Stomach smooth muscle (tissue), 2 donors: ENCODE data around the gene JARID2.

Source experiments
- H3K27ac ChIP-seq: one replicate; pipeline ENCODE4 v1.7.0; 2013; ENCODE audit warnings: mild to moderate bottlenecking, low read length, inconsistent platforms
- H3K27me3 ChIP-seq, 2 donors: one replicate each; pipeline ENCODE4 v1.7.0; 2013; ENCODE audit warnings: low read length in 2 of 2; ENCODE audit not compliant: insufficient read depth in 2 of 2, control insufficient read depth in 1 of 2
- H3K36me3 ChIP-seq, 2 donors: one replicate each; pipeline ENCODE4 v1.7.0; 2013; ENCODE audit warnings: low read length in 2 of 2; ENCODE audit not compliant: control insufficient read depth in 2 of 2, insufficient read depth in 2 of 2
- H3K4me1 ChIP-seq: one replicate; pipeline ENCODE4 v1.7.0; 2013; ENCODE audit warnings: low read length; ENCODE audit not compliant: control insufficient read depth, insufficient read depth
- H3K4me3 ChIP-seq, 2 donors: one replicate each; pipeline ENCODE4 v1.7.0; 2013; ENCODE audit warnings: low read length in 2 of 2
- H3K9ac ChIP-seq, 2 donors: one replicate each; pipeline ENCODE4 v1.7.0; 2013; ENCODE audit warnings: low read length in 2 of 2, mild to moderate bottlenecking in 1 of 2
- H3K9me3 ChIP-seq, 2 donors: one replicate each; pipeline ENCODE4 v1.7.0; 2013; ENCODE audit warnings: low read length in 2 of 2; ENCODE audit not compliant: control insufficient read depth in 2 of 2
- donor health status: healthy.
- donor health status: Pancreatic carcinoma.

Gene JARID2

DNA sequence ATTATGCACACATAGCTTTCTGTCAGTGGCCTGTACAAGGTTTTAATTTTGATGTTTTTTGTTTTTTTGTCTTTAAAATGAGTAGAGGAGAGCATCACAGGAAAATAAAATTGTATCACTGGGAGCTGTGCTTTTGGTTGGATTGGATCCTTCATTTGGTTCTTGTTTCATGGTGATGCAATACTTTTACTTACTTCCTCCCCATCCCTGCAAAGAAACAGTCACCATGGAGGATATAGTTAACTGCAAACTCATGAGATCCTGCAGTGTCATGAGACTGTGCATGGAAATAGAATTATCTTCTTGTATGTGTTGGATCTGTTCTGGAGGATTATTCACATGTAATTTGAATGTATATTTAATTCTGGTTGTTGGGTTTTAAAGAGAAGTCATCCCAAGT, 122.3 kb downstream of the JARID2 start:
- Histone ChIP-seq H3K36me3 (no peaks in the 10 kb centered on the region), H3K27me3 (no peaks in the 10 kb centered on the region), H3K4me3 (no peak overlapping the region), H3K27ac (no peak overlapping the region), H3K4me1 (peaks cover 7% of the 10 kb centered on the region), H3K9ac (no peak overlapping the region), H3K9me3 (no peaks in the 10 kb centered on the region)

DNA sequence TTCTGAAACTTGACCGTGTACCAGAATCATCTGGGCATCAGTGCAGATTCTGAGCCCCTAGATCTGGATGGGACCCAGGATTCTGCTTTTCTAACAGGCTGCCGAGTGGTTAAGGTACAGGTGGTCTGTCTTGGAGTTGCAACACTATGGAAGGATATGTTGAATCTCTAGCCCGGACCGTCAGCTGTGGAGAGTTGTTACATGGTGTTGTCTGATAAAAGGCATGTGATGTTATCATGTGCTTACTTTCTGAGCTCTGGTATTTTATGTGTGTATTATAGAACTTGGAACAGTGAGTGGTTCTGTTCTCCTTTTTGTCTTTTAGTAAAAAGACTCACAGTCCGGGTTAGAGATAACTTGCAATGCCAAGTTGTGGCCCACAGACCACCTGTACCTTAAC, 123.0 kb downstream of the JARID2 start:
- no peaks in the 10 kb centered on the region for H3K9me3 ChIP-seq
- no peaks in the 10 kb centered on the region for H3K27me3 ChIP-seq
- no peaks in the 10 kb centered on the region for H3K36me3 ChIP-seq
- H3K4me3 ChIP-seq: no peak overlapping the region
- H3K27ac ChIP-seq: no peak overlapping the region
- H3K4me1 ChIP-seq: peaks cover 7% of the 10 kb centered on the region
- H3K9ac ChIP-seq: no peak overlapping the region

DNA sequence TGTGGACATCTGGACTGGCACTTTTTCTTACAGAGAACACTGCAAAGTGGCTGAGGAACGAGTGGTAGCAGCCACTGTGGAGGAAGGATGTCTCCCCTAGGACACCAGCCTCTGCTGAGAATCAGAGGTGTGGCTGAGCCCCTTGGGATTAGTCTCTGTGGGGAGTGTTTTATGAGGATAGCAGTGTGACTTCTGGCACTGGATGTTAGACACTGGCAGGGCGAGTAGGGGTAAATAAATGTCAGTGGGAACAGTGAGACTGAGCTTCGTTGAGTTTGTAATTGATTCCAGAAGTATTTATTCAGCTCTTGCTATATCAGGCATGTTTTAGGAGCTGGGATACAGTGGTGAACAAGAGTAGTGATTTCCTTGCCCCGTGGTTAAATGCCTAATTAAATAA, 124.0 kb downstream of the JARID2 start:
- Histone ChIP-seq H3K9ac (no peak overlapping the region), H3K27ac (no peak overlapping the region), H3K4me1 (peaks cover 7% of the 10 kb centered on the region)

DNA sequence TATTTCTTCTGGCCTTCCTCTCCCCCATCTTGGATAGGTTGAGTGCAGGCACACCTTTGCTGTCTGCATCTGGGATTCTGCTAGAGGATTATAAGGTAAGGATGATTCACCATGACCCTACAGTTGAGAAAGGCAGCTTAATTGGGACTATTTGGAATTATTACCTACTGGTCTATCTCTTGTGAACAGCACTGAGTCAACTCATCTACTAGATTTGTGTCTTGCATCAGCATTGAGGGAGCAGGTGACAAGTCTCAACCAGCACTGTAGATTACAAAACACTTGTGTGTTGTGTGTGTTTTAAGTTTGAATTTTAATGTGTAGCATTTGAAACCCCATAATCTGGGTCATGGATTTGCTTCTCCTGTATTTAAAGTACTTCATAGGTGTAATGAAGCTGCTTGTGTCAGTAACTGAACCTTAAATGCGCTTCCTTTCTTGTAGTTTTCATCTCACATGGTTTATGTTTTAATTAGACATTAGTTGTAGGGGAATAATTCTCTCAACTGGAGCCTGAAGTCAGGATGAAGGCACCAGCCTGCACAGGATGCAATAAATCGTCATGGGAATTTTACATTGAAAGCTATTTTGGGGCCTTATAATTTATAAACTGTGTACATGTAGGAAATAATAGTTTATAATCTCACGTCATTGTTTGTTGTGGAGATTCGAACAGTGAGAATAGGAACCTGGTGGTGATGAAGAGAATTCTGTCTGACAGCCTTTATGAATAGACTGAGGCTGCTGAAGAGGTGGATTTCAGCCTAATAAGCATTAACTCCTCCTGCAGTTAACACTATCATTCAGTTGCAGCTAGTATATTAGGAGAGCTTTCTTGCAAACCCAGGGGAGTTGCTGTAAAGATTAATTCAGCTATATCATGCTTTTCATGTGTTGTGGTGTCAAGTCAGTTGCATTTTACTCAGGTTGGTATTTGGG, 125.1 kb downstream of the JARID2 start:
- Histone ChIP-seq H3K36me3 (no peaks in the 10 kb centered on the region), H3K9me3 (no peaks in the 10 kb centered on the region), H3K27ac (no peak overlapping the region), H3K9ac (no peak overlapping the region), H3K27me3 (no peaks in the 10 kb centered on the region), H3K4me3 (no peak overlapping the region), H3K4me1 (peaks cover 7% of the 10 kb centered on the region)

More for the DNA sequence above, 124.0 kb downstream of the JARID2 start:
- Histone ChIP-seq H3K27me3 (no peaks in the 10 kb centered on the region), H3K36me3 (no peaks in the 10 kb centered on the region), H3K9me3 (no peaks in the 10 kb centered on the region), H3K4me3 (no peak overlapping the region)

DNA sequence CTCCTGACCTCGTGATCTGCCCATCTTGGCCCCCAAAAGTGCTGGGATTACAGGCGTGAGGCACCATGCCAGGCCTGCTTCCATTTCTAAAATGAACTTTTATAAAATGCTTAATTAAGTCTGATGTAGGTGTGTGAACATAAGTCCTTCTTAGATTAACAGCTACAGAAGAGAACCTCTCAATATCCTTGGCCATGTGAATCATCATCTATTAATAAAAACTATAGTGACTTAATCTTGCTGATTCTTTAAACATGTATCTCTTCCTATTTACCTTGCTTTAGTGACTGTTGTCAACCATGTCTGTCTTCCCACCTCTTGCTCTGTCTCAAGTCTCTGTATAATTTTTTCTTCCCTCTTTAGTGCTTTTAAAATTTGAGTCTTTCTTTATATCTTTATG, 127.1 kb downstream of the JARID2 start:
- Histone ChIP-seq H3K27ac (no peak overlapping the region), H3K9me3 (no peaks in the 10 kb centered on the region), H3K4me1 (peaks cover 13% of the 10 kb centered on the region), H3K9ac (no peak overlapping the region), H3K27me3 (no peaks in the 10 kb centered on the region), H3K36me3 (no peaks in the 10 kb centered on the region), H3K4me3 (no peak overlapping the region)

DNA sequence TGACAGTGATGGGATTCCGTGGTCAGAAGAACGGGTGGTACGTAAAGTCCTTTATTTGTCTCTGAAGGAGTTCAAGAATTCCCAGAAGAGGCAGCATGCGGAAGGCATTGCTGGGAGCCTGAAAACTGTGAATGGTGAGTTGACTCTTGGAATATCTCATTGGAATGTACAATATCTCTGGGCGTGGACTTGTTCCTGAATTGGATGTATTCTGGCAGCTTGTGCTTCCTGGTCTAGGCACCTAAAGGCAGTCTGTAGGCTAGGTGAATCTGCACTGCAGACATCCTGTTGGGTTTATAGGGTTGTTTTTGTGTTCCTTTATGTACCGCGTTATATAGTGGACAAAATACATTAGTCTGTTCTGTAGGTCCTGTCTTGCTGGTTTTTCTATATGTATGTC, 128.2 kb downstream of the JARID2 start:
- no peak overlapping the region for H3K4me3 ChIP-seq
- H3K4me1 ChIP-seq: peaks cover 13% of the 10 kb centered on the region
- no peaks in the 10 kb centered on the region for H3K27me3 ChIP-seq
- H3K9ac ChIP-seq: no peak overlapping the region
- H3K27ac ChIP-seq: no peak overlapping the region
- H3K9me3 ChIP-seq: no peaks in the 10 kb centered on the region
- no peaks in the 10 kb centered on the region for H3K36me3 ChIP-seq

DNA sequence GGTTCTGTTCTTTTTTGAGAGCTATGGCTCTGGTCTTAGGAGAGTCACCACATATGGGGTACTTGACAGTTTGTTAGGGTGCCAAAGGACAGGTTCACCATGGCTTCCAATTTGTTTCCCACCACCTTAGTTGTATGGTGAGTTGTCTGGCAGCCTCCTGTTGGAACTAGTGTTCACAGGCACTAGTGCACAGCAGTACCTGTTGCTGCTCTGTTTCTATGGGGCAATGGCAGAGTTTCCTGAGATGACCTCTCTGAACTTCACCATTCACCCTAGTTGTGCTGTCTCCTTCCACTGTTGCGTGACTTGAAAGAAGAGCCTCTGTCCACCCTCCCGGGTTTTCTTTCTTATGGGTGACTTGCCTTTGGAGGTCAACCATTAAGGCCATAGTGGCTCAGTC, 129.1 kb downstream of the JARID2 start:
- Histone ChIP-seq H3K9me3 (no peaks in the 10 kb centered on the region), H3K4me3 (no peak overlapping the region), H3K4me1 (peaks cover 13% of the 10 kb centered on the region), H3K9ac (no peak overlapping the region), H3K36me3 (no peaks in the 10 kb centered on the region), H3K27ac (no peak overlapping the region), H3K27me3 (no peaks in the 10 kb centered on the region)

DNA sequence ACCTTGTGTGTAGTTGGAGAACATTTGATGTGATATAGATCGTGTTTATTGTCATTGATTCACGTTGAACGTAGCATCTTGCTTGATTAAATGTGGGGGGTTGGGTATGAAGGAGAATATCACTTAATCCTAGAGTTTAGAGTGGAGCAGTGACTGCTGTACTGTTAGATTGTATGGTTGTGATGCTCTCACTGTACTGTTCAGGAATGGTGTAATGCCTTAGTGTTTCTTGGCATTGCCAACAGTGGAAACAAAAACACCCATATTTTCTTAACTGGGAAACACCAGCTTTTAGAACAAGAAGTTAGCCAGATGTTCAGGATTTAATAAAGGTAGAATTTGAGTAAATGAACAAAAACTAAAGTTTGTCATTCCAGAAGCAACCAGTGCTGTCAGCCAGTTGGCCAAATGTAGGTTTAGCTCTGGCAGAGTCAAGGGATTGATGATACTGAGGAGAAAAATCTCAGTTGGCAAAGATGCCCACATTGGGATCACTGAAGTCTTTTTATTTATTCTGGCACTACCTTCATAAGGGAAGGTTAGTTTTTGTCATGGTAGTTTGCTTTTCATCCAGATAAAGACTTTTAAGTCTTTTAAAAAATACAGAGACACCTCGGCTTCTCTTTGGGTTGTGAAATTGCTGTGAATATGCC, 129.9 kb downstream of the JARID2 start:
- Histone ChIP-seq H3K9ac (no peak overlapping the region), H3K9me3 (no peaks in the 10 kb centered on the region), H3K27ac (no peak overlapping the region), H3K4me1 (peaks cover 13% of the 10 kb centered on the region), H3K27me3 (no peaks in the 10 kb centered on the region), H3K36me3 (no peaks in the 10 kb centered on the region), H3K4me3 (no peak overlapping the region)

DNA sequence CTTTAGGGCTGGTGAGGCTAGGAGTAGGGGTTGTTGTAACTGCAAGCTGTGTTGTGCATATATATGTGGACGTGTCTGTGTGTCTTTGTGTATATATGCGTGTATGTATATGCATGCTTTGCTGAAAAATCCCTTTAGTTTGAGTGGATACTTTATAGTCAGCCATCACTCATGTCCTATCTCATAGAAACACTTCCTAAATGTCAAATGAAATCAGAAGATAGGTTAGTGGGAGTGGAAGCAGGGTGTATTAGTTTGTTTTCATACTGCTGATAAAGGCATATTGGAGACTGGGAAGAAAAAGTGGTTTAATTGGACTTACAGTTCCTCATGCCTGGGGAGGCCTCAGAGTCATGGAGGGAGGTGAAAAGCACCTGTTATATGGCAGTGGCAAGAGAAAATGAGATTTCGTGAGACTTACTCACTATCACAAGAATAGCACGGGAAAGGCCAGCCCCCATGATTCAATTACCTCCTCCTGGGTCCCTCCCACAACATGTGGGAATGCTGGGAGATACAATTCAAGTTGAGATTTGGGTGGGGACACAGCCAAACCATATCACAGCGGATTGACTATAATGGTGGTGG, 131.1 kb downstream of the JARID2 start:
- no peaks in the 10 kb centered on the region for H3K27me3 ChIP-seq
- no peak overlapping the region for H3K27ac ChIP-seq
- H3K36me3 ChIP-seq: no peaks in the 10 kb centered on the region
- H3K9ac ChIP-seq: no peak overlapping the region
- peaks cover 6% of the 10 kb centered on the region for H3K4me1 ChIP-seq
- H3K4me3 ChIP-seq: no peak overlapping the region
- H3K9me3 ChIP-seq: no peaks in the 10 kb centered on the region

DNA sequence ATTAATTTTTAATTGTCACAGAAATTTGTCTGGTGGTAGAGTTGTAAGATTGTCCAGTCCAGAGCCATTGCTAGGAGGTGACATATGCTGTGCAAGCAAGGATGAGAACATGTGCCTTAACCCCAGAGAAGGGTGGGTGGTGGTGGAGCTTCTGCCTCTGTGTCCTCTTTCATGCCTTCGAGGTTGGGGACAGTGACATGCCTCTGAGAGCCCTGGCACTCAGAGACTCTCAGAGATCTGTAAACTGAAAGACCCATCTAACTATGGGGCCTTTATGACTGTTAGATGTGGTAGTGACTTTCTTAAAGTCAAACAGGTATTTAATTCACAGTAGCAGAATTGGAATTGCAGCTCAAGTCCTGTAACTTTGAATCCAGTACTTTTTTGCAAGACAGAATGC, 132.4 kb downstream of the JARID2 start:
- Histone ChIP-seq H3K9me3 (no peaks in the 10 kb centered on the region), H3K27ac (no peak overlapping the region), H3K9ac (no peak overlapping the region), H3K4me1 (peaks cover 6% of the 10 kb centered on the region), H3K27me3 (no peaks in the 10 kb centered on the region), H3K36me3 (no peaks in the 10 kb centered on the region), H3K4me3 (no peak overlapping the region)
